Fibroblast of upper back skin (primary cell): ENCODE data around the gene EFR3B.
"Not testable (repeated sequence)": the region's sequence is repeated elsewhere in the genome, so short reads cannot be mapped to it uniquely, and the experiment has no call there.

Source experiments
- DNase-seq: peaks from one replicate; pipeline ENCODE4 v3.0.0-alpha.2; 2013

The EFR3B gene

GRCh38 chr2:25041928-25042320 is at the start of gene EFR3B:
EFR3B (plus strand) TSS chr2:25042076; CDS start chr2:25042313, 237 bp downstream.
- peak; percentile 93 for DNase-seq

DNA sequence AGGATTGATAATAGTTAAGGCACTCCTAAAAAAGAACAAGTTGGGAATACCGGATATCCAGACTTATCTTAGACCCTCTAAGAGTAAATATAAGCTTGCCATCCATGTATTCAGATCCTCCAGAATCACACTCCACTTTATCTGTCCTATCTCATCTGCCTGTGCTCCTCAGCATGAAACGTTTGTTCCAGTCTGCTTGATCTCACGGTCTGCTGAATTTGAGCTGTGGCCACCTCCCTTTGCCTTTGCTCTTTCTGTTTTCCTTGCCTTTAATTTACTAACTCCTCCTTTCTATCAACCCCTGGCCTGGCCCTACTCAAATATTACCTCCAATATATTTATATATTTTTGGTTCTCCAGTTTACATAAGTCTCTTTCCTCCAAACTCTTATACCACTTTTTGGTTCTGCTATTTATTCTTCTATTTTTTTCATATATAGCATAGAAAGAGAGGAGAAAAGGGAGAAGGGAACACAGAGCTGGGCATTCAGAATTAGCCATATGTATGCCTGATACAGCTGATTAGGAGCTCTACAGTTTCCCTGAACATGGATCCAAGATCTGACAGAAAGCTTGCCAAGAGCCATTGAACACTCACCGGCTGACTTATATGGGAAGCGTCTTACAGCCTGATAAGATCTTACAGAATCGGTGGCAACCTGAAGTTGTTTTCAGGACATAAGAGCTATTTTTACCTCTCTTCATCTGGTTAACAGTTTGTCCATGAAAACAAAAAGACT is 48.3 kb upstream of the EFR3B start:
- DNase-seq = no peak

DNA sequence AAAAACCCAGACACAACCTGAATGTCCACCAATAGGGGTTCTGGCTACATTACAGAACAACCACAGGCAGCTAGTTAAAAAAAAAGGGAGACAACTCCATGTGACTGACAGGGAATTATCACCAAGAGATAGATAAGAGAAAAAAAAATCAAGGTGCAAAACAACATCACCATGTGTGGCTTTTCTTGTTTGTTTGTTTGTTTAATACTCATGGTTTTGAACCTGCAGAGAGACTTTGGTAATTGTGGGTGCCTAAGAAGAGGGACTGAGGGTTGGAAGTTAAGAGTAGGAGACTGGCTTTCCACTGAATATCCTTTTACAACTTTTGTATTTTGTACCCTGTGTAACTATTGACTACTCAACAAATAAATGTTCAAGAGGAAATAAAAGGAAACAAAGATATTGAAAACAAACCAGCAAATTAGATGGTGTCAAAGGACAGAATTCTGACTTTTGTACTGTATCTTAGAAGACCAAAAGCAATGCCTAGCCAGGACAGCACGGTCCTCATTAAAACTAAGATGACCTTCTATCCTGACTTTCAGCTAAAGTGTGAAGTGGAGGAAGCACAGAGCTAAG is 47.6 kb upstream of the EFR3B start:
- no peak for DNase-seq

DNA sequence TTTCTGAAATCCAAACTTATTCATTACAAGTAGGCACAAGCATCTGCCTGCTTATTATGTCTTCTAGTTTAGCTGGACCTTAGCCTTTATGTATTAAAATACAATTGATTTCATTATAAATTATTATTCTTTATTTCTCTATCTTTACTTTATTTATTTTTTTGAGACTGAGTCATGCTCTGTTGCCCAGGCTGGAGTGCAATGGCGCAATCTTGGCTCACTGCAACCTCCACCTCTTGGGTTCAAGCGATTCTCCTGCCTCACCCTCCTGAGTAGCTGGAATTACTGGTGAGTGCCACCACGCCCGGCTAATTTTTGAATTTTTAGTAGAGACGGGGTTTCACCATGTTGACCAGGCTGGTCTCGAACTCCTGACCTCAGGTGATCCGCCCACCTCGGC is 42.8 kb upstream of the EFR3B start:
- DNase-seq = not testable (repeated sequence)

DNA sequence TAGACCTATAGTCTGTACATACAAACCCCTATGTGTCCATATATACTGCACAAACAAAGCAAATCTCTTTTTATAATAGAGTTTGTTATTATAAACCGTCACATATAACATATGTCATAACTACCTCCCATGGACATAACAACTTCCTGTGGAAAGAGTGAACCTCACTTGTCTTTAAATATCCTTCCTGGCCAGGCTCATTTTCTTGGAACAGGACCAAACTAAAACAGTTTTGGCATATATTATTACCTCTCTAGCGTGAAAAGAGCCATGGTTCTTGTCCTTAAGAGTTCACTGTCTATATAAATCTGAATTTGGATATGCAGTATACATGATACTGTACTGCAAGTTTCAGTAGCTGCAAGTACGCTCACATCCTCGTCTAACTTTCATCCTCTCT is 41.8 kb upstream of the EFR3B start:
- DNase-seq = peak; percentile 11

- peak; percentile 12 for DNase-seq
Measured at GRCh38 chr2:25000503-25001324, 41.2 kb upstream of the EFR3B start.

- no peak for DNase-seq
Measured at GRCh38 chr2:25001325-25001637, 40.6 kb upstream of the EFR3B start.

DNA sequence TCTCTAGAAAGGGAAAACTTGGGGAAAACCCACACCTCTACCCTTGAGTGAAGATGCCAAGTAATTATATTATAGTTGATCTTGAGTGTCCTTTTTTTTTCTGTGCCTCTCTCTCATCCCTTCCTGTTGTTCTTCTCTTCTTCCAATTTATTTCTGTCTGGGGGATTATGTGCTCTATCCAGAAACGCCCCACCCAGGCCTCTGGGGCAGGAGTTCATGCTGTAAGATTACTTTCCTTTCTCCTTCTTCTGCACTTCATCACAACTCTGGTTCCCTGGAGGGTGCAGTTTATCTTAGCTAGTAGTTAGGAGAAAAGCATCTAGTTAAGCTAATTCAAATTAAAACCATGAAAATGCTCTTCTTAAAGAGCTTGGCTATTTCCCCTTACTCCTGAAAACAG is 39.8 kb upstream of the EFR3B start:
- no peak for DNase-seq

DNA sequence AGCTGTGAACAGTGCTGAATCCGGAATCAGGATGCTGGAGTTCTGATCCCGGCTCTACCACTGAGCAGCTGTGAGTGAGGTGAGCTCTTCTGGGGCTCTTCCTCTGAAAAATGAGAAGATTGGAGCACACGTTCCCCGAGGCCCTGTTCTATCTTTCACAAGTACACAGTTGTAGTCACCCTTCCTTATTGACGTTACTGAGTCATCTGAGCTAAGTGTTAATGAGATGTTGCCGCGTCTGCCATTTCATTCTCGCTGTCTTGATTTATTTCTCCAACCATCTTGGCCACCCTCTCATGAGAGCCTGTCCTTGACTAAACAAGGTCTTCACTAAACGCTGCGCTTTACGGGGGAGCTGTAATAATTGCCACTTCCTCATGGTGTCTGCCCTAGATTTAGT is 31.9 kb upstream of the EFR3B start:
- DNase-seq = no peak

DNA sequence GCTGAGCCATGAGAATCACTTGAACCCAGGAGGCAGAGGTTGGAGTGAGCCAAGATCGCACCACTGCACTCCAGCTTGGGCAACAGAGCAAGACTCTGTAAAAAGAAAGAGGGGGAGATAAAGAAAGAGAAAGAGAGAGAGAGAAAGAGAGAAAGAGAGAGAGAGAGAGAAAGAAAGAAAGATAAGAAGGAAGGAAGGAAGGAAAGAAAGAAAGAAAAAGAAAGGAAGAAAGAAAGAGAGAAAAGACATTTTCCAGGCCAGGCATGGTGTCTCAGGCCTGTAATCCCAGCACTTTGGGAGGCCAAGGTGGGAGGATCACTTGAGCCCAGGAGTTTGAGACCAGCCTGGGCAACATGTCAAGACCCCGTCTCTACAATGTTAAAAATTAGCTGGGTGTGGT is 30.5 kb upstream of the EFR3B start:
- not testable (repeated sequence) for DNase-seq

DNA sequence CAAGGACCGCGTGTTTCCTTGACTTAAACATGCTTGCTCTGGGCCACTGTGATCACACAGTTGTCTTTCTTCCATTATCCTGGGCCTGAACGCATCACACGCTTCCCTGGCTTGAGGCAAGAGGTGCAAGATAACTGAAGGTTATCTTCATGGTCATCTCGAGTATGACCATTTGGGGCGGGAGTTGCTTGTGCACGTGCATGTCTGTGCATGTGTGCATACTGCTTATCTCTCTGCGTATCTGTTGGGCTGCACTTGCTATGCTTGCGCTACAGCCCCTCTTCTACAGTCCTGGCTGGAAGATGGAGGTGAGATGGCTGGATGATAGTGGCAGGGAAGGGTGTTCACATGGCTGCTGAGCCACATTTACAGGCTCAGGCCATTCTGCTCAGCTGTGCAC is 27.2 kb upstream of the EFR3B start:
- no peak for DNase-seq

DNA sequence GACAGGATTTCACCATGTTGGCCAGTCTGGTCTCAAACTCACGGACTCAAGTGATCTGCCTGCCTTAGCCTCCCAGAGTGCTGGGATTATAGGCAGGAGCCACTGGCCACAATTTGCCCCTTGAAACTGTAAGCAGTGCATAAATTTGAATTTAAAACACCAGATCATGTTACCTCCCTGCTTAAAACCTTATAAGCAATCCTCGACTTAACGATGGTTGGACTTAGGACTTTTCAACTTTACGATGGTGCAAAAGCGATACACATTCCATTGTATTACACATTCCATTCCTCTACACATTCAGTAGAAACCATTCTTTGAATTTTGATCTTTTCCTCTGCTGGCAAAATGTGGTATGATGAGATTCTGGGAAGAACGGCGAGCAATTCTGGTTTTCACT is 23.2 kb upstream of the EFR3B start:
- no peak for DNase-seq

DNA sequence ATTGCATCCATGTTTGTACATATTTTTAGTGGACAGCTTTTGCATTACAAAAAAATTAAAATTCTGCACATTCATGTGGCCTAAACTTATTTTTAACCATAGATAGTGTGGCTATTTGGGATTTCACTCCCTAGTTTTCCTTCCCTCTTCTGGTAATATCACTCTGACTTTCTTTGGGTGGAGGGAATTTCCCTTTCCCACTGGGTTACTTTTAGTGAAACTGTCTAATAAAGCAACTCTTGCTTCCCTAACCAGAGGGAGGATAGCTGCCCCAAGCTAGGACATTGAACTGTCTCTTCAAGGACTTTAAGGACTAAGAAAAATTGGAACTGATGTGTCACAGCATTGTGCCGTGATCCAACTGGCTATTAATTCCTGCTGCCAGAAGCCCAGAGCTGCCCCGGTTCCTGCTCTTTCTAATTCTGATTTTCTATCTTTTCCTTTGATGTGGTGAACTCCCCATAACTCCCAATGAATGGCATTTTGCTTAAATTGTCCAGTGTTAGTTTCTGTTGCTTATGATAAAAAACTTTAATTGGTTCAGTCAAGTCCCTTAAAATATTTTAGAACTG is 20.0 kb upstream of the EFR3B start:
- no peak for DNase-seq

DNA sequence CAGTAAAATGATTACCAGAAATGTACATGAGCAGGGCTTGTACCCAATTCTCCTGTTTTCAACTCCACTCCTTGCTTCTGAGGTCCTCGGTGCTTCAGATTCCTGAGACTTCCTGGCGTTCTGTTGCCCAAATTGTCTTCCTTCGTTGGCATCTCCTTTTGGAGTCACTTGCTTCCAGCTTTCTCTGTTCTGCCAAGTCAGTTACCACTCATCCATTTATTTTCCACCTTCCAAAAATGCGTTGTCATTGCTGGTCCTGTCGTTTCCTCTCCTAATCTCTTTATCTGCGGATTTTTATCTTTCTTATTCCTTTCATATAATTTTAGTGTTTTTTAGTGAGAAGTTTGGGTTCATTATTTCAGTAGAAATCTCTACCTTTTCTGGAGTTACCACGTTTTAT is 18.5 kb upstream of the EFR3B start:
- no peak for DNase-seq

DNA sequence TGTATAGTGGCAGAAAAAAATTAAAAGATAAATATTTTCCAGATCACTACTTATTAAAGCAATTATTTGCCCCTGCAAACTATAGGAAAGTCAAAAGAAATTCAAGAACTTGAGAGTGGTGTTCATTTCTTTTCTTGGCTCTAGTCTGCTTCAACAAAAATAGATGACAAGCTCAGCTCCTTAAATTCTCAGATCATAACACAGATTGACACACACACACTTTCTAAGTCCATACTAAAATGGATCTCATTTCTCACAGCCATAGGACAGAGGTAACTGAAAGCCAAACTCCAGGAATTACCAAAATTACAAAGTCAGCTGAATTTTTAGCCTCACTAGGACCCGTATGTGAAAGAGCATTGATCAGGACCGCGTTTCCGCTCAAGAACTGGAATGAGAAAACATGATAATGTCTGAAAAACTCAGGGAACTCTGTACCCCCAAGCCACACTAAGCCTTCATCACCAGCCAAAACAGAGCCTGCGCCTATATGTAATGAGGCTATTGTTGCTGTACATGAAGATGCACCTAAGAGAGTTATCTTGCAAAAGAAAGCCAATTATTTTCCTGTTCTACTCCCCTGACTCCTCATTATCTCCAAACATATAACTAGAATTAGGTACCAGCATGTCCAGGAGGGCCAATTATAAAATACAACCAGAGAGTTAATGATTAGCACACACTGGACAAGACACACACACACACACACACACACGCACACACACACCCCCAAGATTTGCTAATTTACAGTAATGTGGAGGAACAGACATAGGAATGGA is 16.5 kb upstream of the EFR3B start:
- DNase-seq = no peak

DNA sequence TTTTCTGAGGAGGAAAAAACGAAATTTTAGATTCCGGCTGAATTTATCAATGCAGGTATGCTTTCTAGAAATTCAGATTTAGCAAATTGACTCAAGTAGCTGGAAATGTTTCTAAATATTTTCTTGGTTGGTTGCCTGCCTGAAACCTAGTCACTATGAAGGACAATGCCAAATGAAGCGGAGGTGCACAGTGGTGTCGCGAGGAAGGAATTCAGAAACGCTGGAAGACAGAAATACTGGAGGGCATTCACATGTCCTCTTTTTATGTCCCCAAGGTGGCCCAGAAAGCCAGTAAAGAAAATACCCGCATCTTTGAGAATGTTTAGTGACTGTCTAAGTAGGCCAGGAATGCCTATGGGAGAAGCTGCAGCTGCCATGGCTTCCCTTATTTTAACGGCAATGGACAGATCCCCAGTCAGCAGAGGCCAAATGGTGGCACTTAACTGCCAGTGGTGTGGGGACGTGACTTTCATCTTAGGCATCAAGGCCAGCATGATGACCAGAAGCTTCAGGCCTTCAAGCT is 15.8 kb upstream of the EFR3B start:
- DNase-seq = no peak

GRCh38 chr2:25029183-25029554 is 12.7 kb upstream of the EFR3B start:
- no peak for DNase-seq

DNA sequence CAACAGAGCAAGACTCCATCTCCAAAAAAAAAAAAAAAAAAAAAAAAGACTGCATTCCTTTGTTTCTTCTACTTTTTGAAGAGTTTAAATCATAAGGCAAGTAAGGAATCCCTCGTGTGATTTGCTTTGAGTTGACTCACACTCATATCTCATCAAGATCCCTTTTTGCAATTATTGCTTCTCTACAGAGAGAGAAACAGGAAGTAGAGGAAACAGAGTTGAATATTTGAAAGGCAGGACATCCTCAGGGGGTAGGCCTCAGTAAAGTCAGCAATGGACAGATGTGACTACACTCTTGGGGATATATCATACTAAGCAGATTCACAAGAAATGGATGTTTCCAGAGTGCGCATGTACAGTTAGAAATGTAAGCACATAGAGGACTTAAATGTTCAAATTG is 11.2 kb upstream of the EFR3B start:
- no peak for DNase-seq

GRCh38 chr2:25032094-25032493 is 9.8 kb upstream of the EFR3B start:
- no peak for DNase-seq

- DNase-seq = no peak
Measured at GRCh38 chr2:25032901-25033300, 9.0 kb upstream of the EFR3B start.

DNA sequence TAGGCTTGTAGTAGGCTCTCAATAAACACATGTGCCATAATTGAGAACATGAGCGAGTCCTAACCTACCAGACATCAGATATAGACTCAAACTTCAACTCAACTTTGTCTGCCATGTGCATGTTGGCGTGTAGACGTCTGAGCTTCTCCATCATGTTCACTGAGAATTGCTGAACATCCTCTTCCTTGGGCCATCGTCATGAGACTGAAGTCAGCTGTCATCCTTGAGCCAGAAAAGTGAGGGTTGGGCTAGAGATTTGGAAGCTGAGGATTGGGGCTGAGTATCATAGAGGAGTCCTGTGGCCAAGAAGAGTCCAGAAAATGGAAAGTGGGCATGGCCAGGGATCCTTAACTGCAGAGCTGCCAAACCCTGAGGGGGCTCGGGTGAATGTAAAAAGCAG is 7.8 kb upstream of the EFR3B start:
- no peak for DNase-seq

- DNase-seq = no peak
Measured at GRCh38 chr2:25035537-25036220, 6.2 kb upstream of the EFR3B start.
